ENCODE measurements around the gene PKP1.

PKP1 gene

DNA sequence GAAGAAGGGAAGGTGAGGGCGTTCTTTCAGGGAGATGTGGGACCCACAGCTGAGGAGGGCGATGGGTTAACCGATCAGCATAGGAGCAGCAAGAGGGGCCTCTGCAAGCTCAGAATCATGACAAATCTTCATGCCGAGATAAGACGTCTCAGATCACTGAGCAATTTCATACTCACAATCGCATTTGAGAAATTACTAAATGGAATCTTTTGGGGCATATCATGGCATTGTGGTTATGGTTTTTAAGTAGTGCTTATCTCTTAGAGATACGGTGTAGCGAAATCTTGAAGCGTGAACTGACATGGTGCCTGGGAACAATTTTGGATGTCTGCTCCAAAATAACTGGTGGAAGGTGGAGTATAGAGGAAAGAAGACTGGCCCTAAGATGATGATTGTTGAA lies 88.0 kb downstream of the PKP1 start:
- no peak for DNase-seq (ENCODE audit: low read depth)

DNA sequence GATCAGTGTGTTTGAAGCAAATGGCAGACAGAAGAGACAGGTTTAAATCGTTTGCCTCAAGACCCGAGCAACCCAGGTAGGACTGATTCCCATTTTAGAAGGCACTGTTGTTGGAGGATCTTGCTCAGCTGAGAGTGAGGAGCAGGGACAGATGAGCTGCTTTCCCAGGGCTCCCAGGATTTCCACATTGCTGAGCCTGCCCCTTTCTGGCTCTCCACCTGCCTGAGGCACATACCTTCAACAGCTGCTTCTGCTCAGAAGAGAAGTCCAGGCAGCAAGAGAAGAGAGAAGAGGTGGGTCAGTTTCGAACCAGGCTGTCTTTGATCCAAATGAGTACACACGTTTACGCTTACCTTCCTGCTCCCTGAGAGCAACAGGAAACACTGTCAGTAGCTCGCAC lies 88.5 kb downstream of the PKP1 start:
- DNase-seq (ENCODE audit: low read depth), result no peak

GRCh38 chr1:201374364-201374763 lies 91.1 kb downstream of the PKP1 start:
- DNase-seq (ENCODE audit: low read depth), result no peak

DNA sequence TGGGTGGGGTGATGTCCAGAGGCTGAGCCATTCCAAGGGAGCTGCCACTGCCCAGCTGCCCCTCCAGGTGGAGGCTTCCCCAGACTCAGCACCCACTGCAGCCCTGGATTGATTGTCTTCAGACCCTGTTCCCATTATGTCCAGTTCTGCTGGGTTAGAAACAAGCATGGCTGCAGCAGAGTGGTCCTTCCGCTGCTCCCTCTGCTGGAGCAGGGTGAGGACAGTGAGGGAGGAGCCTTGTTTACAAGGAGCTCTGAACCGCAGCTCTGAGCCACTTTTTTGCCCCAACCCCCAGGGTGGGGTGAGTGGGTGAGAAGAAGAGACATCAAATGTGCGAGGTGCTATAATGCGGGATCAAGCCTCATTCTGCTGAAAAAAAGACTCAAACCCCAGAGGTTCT lies 91.9 kb downstream of the PKP1 start:
- no peak for DNase-seq (ENCODE audit: low read depth)

- DNase-seq (ENCODE audit: low read depth), result no peak
Measured at GRCh38 chr1:201376107-201376463, 92.8 kb downstream of the PKP1 start.

GRCh38 chr1:201376464-201377374 lies 93.4 kb downstream of the PKP1 start:
- no peak for DNase-seq (ENCODE audit: low read depth)

- no peak for DNase-seq (ENCODE audit: low read depth)
Measured at GRCh38 chr1:201377611-201378092, 94.3 kb downstream of the PKP1 start, which contains the start of gene TNNT2. TNNT2 (minus strand) TSS chr1:201377680; CDS start chr1:201373254, 4,426 bp downstream.

DNA sequence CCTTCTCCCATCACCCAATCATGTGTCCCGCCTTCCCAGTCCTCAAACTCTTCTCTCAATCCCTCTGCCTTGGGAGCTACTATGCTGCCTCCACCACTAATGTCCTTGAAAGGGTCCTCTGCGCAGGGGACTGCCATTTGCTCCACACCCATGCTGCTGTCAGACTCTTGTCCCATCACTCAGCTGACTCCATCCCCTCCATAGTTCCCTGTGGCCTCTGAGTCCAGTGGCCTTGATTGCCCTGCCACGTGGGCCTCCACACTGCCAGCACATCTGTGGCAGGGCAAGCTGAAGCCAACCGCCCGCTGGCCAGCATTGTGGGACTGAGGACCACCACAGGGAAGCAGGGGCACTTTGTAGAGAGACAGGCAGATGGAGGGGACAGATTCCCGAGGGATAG lies 95.5 kb downstream of the PKP1 start:
- DNase-seq (ENCODE audit: low read depth), result no peak

DNA sequence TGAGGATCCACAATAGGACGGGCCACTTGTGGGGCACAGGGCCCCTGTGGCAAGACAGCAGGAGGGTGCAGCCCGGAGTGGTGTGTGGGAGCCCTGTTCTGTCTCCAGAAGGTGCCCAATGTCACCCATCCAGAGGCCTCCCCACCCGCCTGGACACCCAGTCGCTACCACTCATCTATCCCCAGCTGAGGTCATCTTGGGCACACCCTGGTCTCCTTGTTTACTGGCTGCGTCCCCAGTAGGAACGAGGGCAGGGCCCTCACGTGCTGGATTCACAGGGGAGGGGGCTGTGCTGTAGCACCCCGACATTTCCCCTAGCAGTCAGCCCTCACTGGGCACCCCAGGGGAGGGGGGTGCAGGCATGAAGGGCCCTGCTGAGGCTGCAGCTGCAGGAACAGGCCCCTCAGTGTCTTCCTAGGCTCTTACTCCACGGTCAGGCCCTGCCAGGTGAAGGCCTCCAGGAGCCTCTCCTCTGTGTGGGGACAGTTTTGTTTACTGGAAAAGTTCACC lies 96.5 kb downstream of the PKP1 start:
- DNase-seq (ENCODE audit: low read depth), result no peak

- no peak for DNase-seq (ENCODE audit: low read depth)
Measured at GRCh38 chr1:201381130-201381529, 97.8 kb downstream of the PKP1 start.

All from stimulated activated CD8-positive, alpha-beta memory T cell treated with anti-CD3 and anti-CD28 coated beads, Interleukin-15, amount 100 ng/mL, for 24 hours (primary cell).